ENCODE results near the gene TXNIP.

GRCh38 chr1:145963265-145964019 lies 32.9 kb downstream of the TXNIP start:
- TF ChIP-seq CTCF (IDR thresholded peaks at IDR 0.05) (no peak), EP300 (IDR thresholded peaks at IDR 0.05; ENCODE audit: borderline replicate concordance in 1 of 2, low read depth in 1 of 2, low read length in 1 of 2) (no peak)
